Keratinocyte (primary cell): ENCODE results near the gene UBE2QL1.

Source experiments
- EZH2 ChIP-seq: IDR thresholded peaks from one replicate; pipeline ENCODE4 v1.6.1; 2012; ENCODE audit warnings: inconsistent platforms, mild to moderate bottlenecking, low read length, moderate library complexity
- TF ChIP-seq, protein P1 (sequence below), 3 experiments: IDR thresholded peaks in 1 of 3; conservative IDR thresholded peaks in 1 of 3; optimal IDR thresholded peaks in 1 of 3; 2 replicates in 2 of 3; 3 replicates in 1 of 3; pipeline versions ENCODE3 to v1.5.1; 2011; ENCODE audit warnings: low read length in 3 of 3, mild to moderate bottlenecking in 3 of 3, moderate library complexity in 2 of 3, control low read depth in 1 of 3, inconsistent platforms in 1 of 3; ENCODE audit not compliant: insufficient read depth in 2 of 3; ENCODE audit errors: extremely low read depth in 1 of 3

DNA sequence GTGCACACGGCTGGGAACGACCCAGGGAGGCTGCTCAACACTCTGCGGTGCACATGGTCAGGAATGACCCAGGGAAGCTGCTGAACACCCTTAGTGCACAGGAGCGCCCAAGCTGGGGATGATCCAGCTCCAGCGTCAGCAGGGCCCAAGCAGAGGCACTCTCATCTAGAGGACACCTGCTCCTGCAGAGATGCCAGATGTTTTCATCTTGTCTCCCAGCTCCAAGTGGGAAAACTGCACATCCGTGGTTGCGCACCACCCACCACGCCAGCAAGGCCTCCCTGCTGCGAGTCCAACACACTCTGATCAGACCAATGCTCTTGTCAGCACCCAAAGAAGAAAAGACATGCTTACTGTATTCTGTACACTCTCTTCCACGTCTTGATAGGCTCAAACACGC, 34.1 kb downstream of the UBE2QL1 start:
- TF ChIP-seq, protein P1, sequence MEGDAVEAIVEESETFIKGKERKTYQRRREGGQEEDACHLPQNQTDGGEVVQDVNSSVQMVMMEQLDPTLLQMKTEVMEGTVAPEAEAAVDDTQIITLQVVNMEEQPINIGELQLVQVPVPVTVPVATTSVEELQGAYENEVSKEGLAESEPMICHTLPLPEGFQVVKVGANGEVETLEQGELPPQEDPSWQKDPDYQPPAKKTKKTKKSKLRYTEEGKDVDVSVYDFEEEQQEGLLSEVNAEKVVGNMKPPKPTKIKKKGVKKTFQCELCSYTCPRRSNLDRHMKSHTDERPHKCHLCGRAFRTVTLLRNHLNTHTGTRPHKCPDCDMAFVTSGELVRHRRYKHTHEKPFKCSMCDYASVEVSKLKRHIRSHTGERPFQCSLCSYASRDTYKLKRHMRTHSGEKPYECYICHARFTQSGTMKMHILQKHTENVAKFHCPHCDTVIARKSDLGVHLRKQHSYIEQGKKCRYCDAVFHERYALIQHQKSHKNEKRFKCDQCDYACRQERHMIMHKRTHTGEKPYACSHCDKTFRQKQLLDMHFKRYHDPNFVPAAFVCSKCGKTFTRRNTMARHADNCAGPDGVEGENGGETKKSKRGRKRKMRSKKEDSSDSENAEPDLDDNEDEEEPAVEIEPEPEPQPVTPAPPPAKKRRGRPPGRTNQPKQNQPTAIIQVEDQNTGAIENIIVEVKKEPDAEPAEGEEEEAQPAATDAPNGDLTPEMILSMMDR (optimal IDR thresholded peaks at IDR 0.05 in 1 of 3, IDR thresholded peaks at IDR 0.05 in 1 of 3, conservative IDR thresholded peaks at IDR 0.05 in 1 of 3; ENCODE audit: extremely low read depth in 1 of 3, insufficient read depth in 2 of 3, low read length in 3 of 3) = no peak
- TF ChIP-seq EZH2 = no peak
